T follicular helper cell (primary cell): Measurements from ENCODE around the gene PLEKHA7.
"Not testable (repeated sequence)": the region's sequence is repeated elsewhere in the genome, so short reads cannot be mapped to it uniquely, and the experiment has no call there.

ENCODE experiments used
- DNase-seq: peaks from one replicate; pipeline ENCODE4 v3.0.0-alpha.2; 2020; ENCODE audit warnings: low read depth

The PLEKHA7 gene

DNA sequence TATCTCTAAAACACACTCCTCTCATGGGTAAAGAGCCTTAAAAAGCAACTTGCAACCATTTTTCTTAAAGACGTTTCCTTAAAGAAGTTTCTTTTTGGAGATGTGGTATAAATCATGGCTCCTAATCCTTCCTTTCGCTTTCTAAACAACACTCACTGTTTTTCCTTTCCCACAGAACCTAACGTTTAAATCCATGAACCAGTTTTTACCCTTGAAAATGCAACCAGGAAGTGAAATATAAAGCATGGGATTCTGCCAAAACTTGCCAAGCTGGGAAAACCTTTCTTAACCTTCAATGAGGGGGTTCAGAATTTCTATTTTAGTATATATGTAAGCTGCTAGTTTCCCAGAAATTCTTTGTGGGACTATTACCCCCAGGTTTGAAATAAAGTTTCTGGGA is 8.6 kb downstream of the PLEKHA7 start:
- no peak for DNase-seq

DNA sequence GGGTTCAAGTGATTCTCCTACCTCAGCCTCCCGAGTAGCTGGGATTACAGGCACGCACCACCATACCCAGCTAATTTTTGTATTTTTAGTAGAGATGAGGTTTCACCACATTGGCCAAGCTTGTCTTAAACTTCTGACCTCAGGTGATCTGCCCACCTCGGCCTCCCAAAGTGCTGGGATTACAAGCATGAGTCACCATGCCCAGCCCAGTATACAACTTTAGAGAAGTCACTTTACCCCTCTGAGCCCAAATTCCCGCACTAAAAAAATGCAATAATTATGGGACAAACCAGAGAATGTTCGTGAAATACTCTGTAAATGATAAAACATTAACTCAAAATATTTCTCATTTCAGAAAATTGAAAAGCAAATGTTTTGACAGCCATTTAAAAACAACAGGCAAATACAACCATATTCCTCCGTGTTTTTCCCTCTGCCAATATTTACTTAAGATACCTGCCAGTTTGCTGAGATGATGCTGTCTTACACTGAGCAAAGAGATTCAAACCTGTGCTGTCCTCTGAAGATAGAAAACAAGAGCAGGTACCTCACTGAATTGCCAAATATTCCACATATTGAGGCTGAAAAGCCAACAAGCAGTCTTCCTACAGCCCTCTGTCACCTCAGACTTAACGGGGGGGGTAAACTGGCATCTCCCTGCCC is 9.6 kb downstream of the PLEKHA7 start:
- no peak for DNase-seq

DNA sequence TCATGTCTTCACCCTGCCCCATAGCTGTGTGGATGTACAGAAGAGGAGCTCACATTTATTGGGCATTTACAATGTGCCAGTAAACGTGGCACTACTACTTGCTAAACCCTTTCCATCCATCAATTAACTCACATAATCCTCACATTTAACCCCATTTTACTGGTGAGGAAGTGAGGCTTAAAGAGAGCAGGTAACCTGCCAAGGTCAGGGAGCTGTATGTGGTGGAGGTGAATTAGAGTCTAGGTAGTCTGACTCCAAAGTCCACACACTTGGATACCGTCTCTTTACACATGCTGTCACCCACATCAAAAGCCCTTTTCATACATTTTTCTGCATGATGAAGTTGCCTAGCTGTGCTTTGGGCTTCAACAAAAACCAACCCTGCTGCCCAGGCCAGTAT is 10.8 kb downstream of the PLEKHA7 start:
- DNase-seq: no peak

DNA sequence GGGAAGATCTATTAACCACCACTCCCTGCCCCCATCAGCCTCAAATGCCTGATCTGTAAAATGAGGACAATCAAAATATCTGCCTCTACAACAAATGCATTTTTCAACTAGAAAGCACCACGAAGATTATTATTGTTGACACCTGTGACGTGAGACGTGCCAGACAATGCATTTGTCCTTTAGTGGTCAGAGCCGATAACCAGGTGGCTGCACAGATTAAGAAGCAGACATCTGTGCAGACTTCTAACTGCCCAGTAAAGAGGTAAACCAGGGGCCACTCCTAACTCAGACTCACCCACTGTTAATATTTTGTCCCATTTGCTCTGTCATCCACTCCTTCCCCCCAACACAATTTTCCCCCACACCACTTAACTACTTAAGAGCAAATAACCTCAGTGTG is 11.7 kb downstream of the PLEKHA7 start:
- no peak for DNase-seq

DNA sequence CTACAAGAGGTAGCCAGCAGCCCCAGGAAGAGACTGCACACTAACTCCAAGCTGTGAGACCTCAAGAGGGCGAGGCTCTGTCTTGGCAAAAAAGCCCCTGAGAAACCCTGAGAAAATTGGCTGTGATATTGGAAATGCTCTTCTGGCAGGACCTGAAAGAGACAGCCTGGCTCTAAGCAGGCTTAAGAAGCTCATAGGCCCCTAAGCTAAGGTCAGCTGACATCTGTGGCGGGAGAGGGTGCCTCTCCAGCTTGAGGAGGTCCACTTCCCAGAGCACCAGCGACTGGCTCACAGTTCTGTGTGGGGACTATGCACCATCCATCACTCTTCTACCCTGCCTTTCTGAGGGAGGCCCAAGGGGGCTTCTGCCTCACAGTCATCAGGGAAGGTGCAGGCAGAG is 12.4 kb downstream of the PLEKHA7 start:
- DNase-seq: no peak

DNA sequence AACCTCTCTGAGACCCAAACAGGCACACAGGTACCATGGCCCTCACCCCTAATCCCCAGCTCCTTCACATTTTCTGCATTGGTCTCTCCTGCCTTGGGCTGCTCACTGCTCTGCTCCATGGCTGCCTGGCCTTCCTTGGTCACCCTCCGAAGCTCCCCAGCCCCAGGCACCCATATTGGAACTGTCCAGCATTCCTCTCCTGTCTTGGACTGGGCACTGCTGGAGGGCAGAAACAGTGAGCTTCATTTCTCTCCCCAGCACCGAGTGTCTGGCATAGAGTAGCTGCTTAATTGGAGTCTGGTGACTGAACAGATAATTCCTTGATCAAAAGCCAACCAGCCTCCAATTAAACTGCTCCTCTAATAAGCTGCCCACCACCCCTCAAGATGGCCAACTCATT is 13.2 kb downstream of the PLEKHA7 start:
- no peak for DNase-seq

DNA sequence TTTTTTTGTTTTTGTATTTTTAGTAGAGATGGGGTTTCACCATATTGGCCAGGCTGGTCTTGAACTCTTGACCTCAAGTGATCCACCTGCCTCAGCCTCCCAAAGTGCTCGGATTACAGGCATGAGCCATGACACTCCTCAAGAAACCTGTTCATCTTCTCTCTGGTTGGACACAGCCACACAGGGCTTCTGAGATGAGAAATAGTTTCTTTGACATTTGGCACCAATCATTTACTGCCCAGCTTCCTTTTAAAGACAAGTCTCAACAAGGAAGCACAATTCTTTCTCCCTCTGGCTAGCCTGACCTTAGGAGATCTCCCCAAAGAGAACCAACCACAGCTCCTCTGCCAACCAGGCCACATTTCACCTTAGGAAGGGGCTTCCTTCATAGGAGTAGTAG is 14.0 kb downstream of the PLEKHA7 start:
- DNase-seq: not testable (repeated sequence)

DNA sequence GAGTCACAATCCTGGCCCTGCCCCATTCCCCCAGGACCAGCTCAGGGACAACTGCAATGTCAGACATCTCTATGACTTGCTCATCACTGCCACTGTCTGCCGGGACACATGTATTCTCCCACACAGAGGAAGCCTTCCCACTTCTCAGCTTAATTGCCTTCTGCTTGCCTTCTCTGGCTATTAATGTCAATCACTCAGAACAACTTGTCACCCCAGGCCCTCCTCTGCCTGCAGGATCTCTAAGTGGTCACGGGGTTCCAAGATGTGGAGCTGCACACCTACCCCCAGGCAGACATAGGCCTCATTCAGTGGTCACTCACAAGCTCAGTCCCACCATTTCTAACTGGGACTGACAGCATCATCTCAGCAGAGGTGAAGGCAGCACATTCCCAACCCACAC is 15.1 kb downstream of the PLEKHA7 start:
- no peak for DNase-seq

DNA sequence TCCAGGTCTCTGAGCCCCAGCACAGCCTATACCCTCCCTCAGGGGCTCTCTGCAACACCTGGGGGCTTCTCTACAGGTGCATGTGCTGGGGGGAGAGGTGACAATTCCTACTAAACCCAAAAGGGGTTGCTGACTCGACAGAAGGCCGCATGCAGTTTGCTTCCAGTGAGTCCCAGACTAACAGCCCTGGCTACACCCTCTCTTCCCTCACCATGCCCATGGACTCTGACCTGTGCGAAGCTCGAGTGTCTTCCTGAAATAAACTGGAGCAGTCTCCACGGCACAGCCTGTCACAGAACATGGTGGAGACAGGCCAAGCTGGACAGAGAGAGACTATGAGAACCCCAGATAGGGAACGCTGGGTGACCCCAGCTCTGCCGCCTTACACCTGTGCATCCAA is 16.6 kb downstream of the PLEKHA7 start:
- DNase-seq: no peak

DNA sequence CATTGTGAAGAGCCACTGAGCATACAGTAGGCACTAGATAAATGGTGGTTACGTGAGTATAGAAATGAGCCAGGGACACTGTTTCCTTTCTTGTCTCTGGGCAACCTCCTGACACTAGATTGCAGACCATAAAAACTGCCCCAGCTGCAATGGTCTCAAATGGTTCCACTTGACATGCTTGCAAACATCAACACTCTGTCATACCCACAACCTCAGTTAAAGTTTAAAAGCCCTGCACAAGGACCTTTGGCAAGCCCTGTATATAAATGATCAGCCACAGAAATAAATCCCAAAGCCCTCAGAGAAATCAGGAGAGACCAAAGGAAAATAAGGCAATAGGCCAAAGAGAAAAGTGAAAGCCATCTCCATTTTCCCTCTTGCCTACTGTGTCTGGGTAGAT is 20.7 kb downstream of the PLEKHA7 start:
- DNase-seq: no peak

DNA sequence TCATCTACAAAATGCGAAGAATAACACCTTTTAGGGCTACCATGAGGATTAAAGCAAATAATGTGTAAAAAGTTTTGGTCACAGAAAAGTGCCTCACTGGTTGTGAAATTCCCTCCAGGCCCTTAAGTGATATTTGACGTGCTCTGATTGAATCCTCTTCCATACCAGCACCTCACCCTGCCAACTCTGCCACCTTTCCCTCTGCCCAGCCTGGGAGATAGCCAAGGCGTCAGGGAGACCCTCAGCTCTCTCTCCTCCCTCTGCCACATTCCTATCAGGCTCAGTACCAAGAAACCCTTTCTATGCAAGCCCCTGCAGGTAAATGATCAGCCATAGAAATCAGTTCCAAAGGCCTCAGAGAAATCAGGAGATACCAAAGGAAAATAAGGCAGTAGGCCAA is 21.4 kb downstream of the PLEKHA7 start:
- DNase-seq: no peak

DNA sequence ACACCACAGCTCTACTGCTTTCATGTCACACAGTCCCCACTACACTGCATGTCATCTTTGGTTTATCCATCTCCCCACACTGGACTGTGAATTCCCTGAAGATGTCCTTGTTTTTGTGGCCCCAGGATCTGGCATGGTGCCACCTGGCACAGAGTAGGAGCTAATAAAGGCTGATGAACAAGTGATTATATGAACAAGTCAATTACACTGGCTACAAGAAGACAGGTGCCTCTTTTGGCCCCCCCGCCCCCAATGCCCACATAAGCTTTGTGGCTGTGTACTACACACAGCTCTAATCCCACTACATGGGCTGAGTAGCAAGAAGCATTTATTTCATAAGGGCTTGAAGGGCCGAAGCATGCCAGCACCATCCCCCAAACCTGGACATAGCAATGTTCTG is 24.7 kb downstream of the PLEKHA7 start:
- no peak for DNase-seq

DNA sequence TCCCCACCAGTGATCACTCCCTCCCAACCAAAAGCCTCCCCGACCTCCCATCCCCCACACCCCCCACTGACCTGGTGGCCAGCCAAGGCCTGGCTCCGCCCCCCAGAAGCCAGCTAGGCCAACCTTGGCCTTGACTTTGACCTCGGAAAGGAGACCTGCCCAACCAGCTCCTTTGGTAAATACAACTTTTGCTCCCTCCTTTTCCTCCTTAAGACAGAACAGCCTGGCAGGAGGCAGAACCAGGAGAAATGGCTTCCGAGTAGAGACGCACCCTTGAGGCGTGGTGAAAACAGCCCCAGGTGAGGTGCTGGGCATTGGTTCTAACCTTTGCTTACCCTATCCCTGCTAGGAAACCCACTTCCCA is 27.0 kb downstream of the PLEKHA7 start:
- no peak for DNase-seq

DNA sequence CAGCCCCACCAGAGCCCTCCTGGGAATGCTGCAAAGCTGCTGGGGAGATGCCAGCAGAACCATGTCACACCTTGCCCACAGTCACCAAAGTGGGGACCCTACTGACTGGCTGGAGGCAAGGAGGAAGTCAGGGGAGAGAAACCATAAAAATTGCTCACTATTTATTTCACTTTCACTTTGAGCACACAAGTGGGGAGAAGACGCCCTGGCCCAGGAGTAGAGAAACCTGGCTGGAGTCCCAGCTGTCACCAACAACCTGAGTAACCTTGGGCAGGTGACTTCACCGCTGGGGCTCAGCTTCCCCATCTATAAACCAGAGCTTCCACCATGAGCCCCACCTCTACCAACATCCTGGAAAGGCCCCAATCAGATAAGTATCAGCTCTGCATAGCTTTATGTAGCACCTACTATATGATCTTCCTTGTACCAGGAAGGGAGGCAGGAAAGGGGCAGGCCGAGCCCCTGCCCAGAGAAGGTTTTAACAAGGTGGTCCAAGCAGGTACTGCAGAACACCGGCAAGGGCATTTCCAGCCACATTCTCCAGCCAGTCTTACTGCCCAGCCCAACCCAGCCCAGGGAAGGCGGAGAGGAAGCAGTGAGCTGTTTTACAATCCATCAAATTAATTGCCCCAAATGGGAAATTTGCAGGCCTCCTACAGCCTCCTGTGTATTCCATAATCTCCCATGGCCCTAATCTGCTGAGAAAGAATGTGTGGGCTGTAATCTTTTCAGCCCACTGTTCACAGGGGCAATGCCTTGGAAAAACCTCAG is 27.6 kb downstream of the PLEKHA7 start:
- DNase-seq: no peak

DNA sequence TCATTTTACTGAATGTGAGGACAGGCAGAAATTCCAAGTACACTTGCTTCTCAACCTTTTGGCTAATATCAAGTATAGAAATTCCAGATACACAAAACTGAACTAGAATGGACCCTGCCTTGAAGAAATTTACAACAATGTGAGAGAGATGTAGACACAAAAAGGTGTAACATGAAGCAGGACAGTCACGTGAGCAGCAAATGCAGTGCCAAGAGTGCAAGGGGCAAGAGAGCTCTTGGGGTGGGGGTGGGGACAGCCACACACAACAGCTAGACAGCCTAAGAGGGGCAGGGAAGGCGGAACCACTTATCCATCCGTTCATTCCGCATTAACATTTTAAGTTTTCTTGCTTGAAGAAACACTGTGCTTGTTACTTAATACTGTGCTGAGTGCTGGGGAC is 28.9 kb downstream of the PLEKHA7 start:
- no peak for DNase-seq

DNA sequence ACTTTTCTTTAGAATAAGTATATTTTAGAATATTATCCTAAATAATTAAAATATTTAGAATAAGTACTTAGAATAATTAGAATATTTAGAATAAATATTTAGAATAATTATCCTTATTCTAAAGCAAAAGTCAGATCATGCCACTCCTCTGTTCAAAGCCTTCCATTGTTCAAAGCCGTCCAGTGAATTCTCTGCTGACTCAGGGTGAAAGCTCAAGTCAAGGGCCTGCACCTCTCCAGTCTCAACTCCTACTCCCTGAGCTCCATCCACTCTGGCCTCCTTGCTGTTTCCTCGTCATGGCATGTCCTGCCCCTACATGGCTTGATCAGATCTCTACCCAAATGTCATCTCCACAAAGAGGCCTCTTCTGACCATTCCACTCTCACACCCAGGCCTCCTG is 30.0 kb downstream of the PLEKHA7 start:
- no peak for DNase-seq

DNA sequence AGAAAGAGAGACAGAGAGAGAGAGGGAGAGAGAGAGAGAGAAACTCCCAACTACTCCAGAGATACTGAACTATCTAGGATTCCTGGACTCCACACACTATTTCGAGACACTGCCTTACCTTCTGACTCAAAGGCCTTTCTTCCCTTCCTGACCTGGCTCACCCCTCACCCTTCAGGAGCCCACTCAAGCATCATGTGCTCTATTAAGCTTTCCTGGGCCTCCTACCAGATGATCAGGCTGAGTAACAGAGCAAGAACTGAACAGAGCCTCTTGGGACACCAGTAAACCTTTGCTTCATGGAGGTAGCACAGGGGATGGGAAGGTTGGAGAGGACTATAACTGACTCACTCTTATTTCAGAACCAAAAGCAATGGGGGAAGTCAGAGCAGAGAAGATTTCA is 31.4 kb downstream of the PLEKHA7 start:
- DNase-seq: no peak

DNA sequence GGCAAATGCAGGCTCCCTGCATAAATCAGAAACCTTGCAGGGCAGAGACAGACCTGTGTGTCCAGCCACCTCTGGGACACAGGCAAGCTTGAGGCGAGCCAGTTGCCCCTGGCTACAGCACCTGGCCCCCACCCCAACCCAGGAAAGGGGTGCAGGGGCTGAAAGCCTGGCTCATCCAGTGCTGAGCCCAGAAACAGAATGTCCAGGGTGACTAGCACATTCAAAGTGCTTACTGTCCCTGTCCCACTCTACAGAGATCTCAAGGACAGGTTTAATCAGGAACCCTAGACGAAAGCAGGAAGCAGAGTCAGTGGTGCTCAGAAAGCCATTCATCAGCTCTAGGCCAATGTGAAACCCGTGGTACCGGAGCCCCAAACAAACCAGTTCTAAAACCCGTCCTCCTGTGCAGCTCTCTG is 31.9 kb downstream of the PLEKHA7 start:
- DNase-seq: no peak

DNA sequence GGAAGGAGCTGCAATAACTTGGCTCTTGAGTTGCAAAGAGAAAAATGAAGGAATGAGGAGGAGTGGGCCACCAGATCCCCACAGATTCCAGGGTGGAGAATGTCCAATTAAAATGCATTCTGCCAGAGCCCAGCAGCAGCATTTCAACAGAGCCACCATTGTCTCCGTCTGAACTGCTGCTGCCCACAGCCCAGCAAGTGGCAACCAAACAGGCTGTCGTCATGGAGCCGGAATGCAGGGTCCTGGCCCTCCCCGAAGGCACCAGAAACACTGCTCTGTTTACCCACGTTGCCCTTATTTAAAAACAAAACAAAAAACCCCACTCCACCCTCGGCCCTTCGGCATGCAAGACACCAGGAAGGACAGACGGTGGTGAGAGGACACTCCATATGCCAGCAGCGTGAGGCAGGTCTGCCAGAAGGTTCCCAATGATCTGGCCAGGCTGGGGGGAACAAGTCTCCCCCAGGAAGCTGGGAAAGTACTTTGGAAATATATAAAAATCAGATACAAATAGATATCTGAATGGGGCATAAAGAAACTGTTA is 32.5 kb downstream of the PLEKHA7 start:
- no peak for DNase-seq

DNA sequence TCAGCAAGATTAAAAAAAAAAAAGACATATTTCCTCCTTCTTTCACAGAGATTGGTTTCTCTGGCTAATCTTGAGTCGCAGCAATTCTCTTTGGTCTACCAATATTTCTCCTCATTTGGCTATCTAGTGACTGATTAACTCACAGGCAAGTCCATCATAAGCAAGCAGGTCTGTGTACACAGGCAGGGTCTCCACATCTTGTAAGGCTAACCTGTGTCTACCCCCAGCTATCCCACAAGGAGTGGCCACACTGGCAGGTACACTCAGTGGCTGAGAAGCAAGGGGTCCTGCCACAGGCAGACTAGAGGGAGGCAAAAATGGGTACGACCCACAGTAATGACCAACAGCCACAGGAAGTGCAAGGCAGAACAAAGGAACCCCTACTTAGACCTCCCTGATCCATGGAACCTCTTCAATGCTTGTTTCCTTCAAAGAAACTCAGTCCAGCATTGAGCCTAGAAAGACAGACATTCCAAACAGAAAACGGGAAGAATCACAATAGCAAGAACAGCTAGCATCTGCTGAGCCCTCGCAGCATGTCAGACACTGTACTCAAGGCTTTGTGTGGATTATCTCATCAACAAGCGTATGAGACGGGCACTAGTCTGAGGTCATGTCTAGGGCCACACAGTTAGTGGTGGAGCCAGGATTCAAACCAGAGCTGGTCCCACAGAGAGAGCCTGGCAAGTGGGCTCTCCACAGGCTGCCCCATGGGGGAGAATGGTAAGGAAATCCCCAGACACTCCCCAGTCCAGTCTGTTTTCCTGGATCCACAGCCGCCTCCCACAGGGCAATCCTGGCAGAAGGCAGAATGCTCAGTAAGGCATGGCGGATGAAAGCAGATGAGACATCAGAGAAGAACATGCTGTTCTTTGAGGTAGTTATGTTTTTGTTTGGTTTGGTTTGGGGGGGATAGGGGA is 34.3 kb downstream of the PLEKHA7 start:
- DNase-seq: no peak

DNA sequence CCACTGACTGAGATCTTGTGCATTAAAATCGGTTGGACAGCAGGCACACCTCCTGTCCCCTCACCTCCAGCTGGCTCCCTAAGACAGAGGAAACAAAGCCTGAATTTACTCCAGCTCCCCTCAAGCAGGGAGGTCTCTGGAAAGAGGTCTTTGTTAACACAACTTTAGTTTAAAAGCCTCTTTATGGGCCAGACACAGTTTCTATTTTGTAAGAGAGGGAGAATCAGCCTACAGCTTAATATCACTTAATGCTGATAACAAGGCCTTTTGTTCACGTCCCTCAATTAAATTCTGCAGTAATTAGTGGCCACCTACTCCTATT is 36.3 kb downstream of the PLEKHA7 start:
- no peak for DNase-seq

DNA sequence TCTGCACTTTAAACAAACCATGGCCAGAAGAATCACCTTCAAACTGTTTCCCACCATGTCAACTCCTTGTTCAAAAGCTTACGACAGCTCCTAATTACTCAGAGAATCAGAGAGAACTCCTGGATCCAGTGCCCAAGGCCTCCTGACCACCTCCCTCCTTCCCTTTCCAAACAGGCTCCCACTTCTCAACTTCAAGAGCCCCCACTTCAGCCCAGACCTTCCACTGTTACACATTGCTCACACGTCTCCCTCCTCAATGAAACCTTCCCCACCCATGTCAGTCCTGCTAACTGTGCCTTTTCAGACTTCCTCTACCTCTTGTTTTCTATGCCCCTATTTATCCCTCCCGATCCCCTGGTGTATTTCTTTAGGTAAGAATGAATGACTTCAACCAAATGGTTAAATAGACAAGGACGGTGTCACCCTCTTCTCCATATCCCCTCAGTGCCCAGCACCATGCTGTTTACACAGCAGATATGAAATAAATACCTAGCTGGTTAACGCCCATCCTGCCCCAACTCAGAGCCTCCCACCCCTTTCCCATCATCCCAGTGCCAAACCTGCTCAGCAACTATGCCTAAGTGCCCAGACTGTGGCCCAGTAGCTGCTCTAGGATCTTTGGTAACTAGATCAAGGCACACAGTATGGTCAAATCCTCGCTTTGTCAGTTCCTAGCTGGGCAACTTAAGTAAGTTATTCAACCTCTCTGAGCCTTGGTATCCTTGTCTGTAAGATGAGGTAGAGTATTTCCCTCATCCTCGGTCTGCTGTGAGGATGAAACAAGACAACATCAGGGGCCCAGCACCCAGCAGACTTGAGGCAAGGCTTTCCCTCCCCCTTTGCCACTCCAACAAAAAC is 36.8 kb downstream of the PLEKHA7 start:
- no peak for DNase-seq
